ENCODE results near the gene TMEM82.

DNA sequence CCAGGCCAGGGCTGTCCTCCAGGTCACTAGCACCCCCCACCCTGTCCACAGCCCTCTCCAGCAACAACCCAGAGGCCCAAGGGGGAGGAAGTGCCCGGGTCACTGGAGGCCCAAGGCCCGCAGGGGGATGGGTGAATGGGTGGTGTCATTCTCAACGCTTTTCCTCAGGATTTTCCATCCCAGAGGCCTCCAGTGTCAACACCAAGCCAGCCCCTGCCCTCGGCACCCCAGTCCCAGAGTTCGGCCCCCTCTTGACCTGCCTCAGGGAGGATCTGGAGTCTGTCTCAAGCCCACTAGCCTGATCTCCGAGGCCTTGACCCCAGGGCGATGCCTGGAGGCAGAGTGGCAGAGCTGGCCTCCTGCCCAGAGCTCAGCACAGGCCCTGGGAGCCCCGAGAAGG is 5.1 kb downstream of the TMEM82 start:
- TF ChIP-seq SUZ12 (IDR thresholded peaks at IDR 0.05; ENCODE audit: extremely low read depth, insufficient read depth, insufficient read length) (no peak), YY1 (IDR thresholded peaks at IDR 0.05; ENCODE audit: insufficient read depth, insufficient read length) (no peak), ZNF274 (IDR thresholded peaks at IDR 0.05; ENCODE audit: low read depth, low read length) (no peak)

Measured in NT2/D1 (cell line).